ENCODE data around the gene GMEB1.

DNA sequence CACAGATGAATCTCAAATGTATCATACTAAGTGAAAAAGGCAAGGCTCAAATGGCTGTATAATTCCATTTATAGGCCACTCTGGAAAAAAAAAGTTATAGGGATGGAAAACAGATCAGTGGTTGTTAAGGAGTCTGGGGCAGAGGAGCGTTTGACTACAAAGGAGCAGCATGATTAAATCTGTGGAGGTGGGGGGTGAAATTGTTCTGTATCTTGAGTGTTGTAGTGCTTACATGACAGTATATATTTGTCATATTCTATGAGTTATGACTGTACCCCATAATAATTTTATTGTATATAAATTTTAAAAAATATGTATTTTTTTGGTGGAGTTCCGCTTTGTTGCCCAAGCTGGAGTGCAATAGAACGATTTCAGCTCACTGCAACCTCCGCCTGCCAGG, 36.0 kb upstream of the GMEB1 start:
- TF ChIP-seq POLR2AphosphoS5 (IDR thresholded peaks at IDR 0.05; ENCODE audit: insufficient read depth, low read depth, low read length) (no peak), MYC (IDR thresholded peaks at IDR 0.05; ENCODE audit: low read depth, low read length) (no peak), EZH2 (IDR thresholded peaks at IDR 0.05; ENCODE audit: borderline replicate concordance, low read depth, low read length, severe bottlenecking) (no peak), CTCF (IDR thresholded peaks at IDR 0.05; ENCODE audit: extremely low read depth in 1 of 2, insufficient read depth in 1 of 2, low read depth in 1 of 2, low read length in 2 of 2) (no peak), POLR2A (IDR thresholded peaks at IDR 0.05; ENCODE audit: low read depth, low read length) (no peak), GATA2 (IDR thresholded peaks at IDR 0.05; ENCODE audit: insufficient read depth, insufficient read length, low read depth, low read length) (no peak), JUN (IDR thresholded peaks at IDR 0.05; ENCODE audit: borderline replicate concordance, insufficient read depth, insufficient read length, low read depth) (no peak)
- TF ChIP-seq, protein P1, sequence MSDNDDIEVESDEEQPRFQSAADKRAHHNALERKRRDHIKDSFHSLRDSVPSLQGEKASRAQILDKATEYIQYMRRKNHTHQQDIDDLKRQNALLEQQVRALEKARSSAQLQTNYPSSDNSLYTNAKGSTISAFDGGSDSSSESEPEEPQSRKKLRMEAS (IDR thresholded peaks at IDR 0.05; ENCODE audit: insufficient read depth, insufficient read length), result no peak
